Thyroid gland (tissue), 4 donors: ENCODE measurements around the gene SLC15A4. TPM values are rescaled to one million over a fixed set of nuclear protein-coding genes. Genes with fewer than 3 reads are reported as not detected.

Source experiments
- DNase-seq, 2 donors: peaks; one replicate each; pipeline ENCODE4 v3.0.0-alpha.2; 2019
- H3K27ac ChIP-seq, 3 donors: fragments of 200-600 bp; sonication (generic); 1 replicate in 2 of 3; 2 replicates in 1 of 3; pipeline ENCODE4 v1.5.1; 2016 to 2019; ENCODE audit warnings: mild to moderate bottlenecking in 1 of 3, moderate library complexity in 1 of 3
- H3K27me3 ChIP-seq: fragments of 200-600 bp; sonication (generic); one replicate; pipeline ENCODE4 v1.5.1; 2019
- H3K36me3 ChIP-seq, 2 donors: fragments of 200-600 bp; sonication (generic); one replicate each; pipeline ENCODE4 v1.5.1; 2016 to 2019
- H3K4me1 ChIP-seq, 2 donors: fragments of 200-600 bp; sonication (generic); one replicate each; pipeline ENCODE4 v1.5.1; 2017 to 2019
- H3K4me3 ChIP-seq, 3 donors: fragments of 200-600 bp; sonication (generic); replicated peaks in 1 of 3; 1 replicate in 2 of 3; 2 replicates in 1 of 3; pipeline ENCODE4 v1.5.1; 2016; ENCODE audit warnings: mild to moderate bottlenecking in 1 of 3
- H3K9me3 ChIP-seq: fragments of 200-600 bp; sonication (generic); one replicate; pipeline ENCODE4 v1.5.1; 2017
- CTCF ChIP-seq, 6 experiments: fragments of 200-600 bp in 3 of 6; fragments of 450-650 bp in 3 of 6; sonication (generic) in 3 of 6; IDR thresholded peaks; one replicate each; pipeline ENCODE4 v1.5.1; 2016 to 2019; ENCODE audit warnings: antibody characterized with exemption in 6 of 6, mild to moderate bottlenecking in 2 of 6, inconsistent platforms in 1 of 6, moderate library complexity in 1 of 6
- POLR2A ChIP-seq, 2 donors: fragments of 450-650 bp; IDR thresholded peaks; one replicate each; pipeline ENCODE4 v1.6.1; 2017; ENCODE audit warnings: antibody characterized with exemption in 2 of 2, mild to moderate bottlenecking in 2 of 2, moderate library complexity in 1 of 2
- WGBS, 2 donors: methylation state at CpG; one replicate each; pipeline ENCODE4 v1.1.5; 2017; 5-methylcytosine and 5-hydroxymethylcytosine counted together
- intact Hi-C: fragments of 100-400 bp; cut with DNase I; formaldehyde crosslinking; loops from one replicate; pipeline ENCODE4 v1.15.1; 2023
- total RNA-seq, 4 donors: library from RNA; depleted of rRNA; stranded (reverse); fragments of >200 nt; gene quantifications; one replicate each; pipeline ENCODE4 v1.2.3, GENCODE V29; 2016

Gene SLC15A4
- total RNA-seq, 4 donors from 2014 or later: 40.4 to 55.6 (median 43.9) TPM

GRCh38 chr12:128761379-128761790 is 62.4 kb downstream of the SLC15A4 start:
- Histone ChIP-seq H3K27ac (no peak overlapping the region), H3K27me3 (no peaks in the 10 kb centered on the region), H3K4me1 (no peaks in the 10 kb centered on the region), H3K4me3 (no peak overlapping the region), H3K9me3 (no peaks in the 10 kb centered on the region), H3K36me3 (no peaks in the 10 kb centered on the region)
- DNase-seq: no peak
- intact Hi-C loops: no loop called here
- no peak for TF ChIP-seq CTCF (IDR thresholded peaks at IDR 0.05)
- no peak for TF ChIP-seq POLR2A (IDR thresholded peaks at IDR 0.05)
- 35 to 39% methylated on average over 4 of the region's 4 CpGs for WGBS, 2 donors

DNA sequence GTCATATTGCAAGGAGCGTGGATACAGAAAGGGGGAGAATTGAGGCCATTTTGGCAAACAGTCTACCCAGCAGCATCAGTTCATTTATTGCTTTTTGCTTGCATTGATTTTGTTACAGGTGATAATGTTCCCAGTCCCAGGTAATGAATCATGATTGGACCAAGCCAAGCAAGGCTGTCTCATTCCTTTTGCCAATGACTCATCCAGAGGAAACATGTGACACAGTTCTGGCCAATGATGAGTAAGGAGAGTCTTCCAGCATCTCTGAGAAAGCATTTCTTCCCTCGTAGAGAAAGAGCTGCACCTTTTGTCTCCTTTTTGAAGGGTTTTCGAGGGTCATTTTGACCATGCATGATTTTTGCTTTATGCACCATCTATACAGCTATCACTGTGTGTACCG is 68.2 kb downstream of the SLC15A4 start:
- TF ChIP-seq POLR2A (IDR thresholded peaks at IDR 0.05): no peak
- no peak for TF ChIP-seq CTCF (IDR thresholded peaks at IDR 0.05)
- Histone ChIP-seq H3K27ac (no peak overlapping the region), H3K4me3 (no peak overlapping the region), H3K36me3 (no peaks in the 10 kb centered on the region), H3K27me3 (no peaks in the 10 kb centered on the region), H3K9me3 (no peaks in the 10 kb centered on the region), H3K4me1 (no peaks in the 10 kb centered on the region)
- DNase-seq: no peak
- intact Hi-C loops: no loop called here
- WGBS, 2 donors: 76 to 85% methylated on average over 4 of the region's 4 CpGs

GRCh38 chr12:128754275-128754674 is 69.5 kb downstream of the SLC15A4 start:
- WGBS, 2 donors: 69 to 79% methylated on average over 3 of the region's 3 CpGs
- Histone ChIP-seq H3K4me3 (no peak overlapping the region), H3K36me3 (no peaks in the 10 kb centered on the region), H3K27me3 (no peaks in the 10 kb centered on the region), H3K4me1 (no peaks in the 10 kb centered on the region), H3K27ac (no peak overlapping the region), H3K9me3 (no peaks in the 10 kb centered on the region)
- intact Hi-C loops: no loop called here
- no peak for TF ChIP-seq POLR2A (IDR thresholded peaks at IDR 0.05)
- no peak for TF ChIP-seq CTCF (IDR thresholded peaks at IDR 0.05)
- DNase-seq: no peak

GRCh38 chr12:128753438-128753837 is 70.3 kb downstream of the SLC15A4 start:
- DNase-seq: no peak
- Histone ChIP-seq H3K27ac (no peak overlapping the region), H3K36me3 (no peaks in the 10 kb centered on the region), H3K9me3 (no peaks in the 10 kb centered on the region), H3K27me3 (no peaks in the 10 kb centered on the region), H3K4me3 (no peak overlapping the region), H3K4me1 (no peaks in the 10 kb centered on the region)
- WGBS, 2 donors: 41 to 49% methylated on average over 4 of the region's 4 CpGs
- intact Hi-C loops: no loop called here
- TF ChIP-seq POLR2A (IDR thresholded peaks at IDR 0.05) (no peak), CTCF (IDR thresholded peaks at IDR 0.05) (no peak)

DNA sequence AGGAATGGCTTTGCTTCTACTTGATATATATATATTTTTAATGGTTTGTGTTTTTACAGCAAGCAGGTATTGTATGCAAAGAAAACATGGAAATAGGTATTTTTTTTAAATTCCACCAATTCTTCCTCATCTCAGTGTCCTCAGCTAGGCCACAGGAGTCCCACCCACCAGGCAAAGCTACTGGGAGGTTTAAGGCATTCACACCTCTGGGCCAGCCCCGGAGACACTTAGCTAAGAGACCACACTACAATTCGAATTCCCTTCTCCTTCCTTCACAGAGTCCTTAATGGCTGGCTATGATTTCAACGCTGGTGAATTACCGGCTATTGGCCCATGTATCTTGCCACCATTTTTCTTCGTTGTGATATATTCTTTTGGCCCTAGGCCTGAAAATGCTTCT is 71.4 kb downstream of the SLC15A4 start:
- DNase-seq: no peak
- H3K4me1 ChIP-seq: no peaks in the 10 kb centered on the region
- 82 to 83% methylated on average over 5 of the region's 5 CpGs for WGBS, 2 donors
- no peaks in the 10 kb centered on the region for H3K9me3 ChIP-seq
- TF ChIP-seq POLR2A (IDR thresholded peaks at IDR 0.05): no peak
- TF ChIP-seq CTCF (IDR thresholded peaks at IDR 0.05): no peak
- no peaks in the 10 kb centered on the region for H3K36me3 ChIP-seq
- intact Hi-C loops: no loop called here
- H3K27me3 ChIP-seq: no peaks in the 10 kb centered on the region
- H3K4me3 ChIP-seq: no peak overlapping the region
- no peak overlapping the region for H3K27ac ChIP-seq
